ENCODE data around the gene NEU4.
"Not testable (repeated sequence)": the region's sequence is repeated elsewhere in the genome, so short reads cannot be mapped to it uniquely, and the experiment has no call there.

NEU4 gene

GRCh38 chr2:241817821-241818215, 8.8 kb downstream of the NEU4 start:
- H3K4me1 ChIP-seq; in situ Hi-C loops (cut with MboI; ENCODE audit: low sequenced_read_pairs); H3K4me3 ChIP-seq; DNase-seq (ENCODE audit: low spot score in 2 of 2); H3K27me3 ChIP-seq (ENCODE audit: low read depth); H3K36me3 ChIP-seq (replicated peaks); H3K9me3 ChIP-seq: not testable (repeated sequence)

- in situ Hi-C loops (cut with MboI; ENCODE audit: low sequenced_read_pairs): no loop called here
- no peaks in the 10 kb centered on the region for H3K27me3 ChIP-seq (ENCODE audit: low read depth)
- no peak for DNase-seq (ENCODE audit: low spot score in 2 of 2)
Observed at GRCh38 chr2:241818229-241818942, 9.4 kb downstream of the NEU4 start.

GRCh38 chr2:241818943-241819270, 9.9 kb downstream of the NEU4 start:
- in situ Hi-C loops (cut with MboI; ENCODE audit: low sequenced_read_pairs): no loop called here
- DNase-seq (ENCODE audit: low spot score in 2 of 2): no peak
- H3K9me3 ChIP-seq: no peaks in the 10 kb centered on the region

More at GRCh38 chr2:241818229-241818942, 9.4 kb downstream of the NEU4 start:
- no peaks in the 10 kb centered on the region for H3K36me3 ChIP-seq (replicated peaks)
- no peak overlapping the region for H3K4me3 ChIP-seq
- no peaks in the 10 kb centered on the region for H3K9me3 ChIP-seq
- H3K4me1 ChIP-seq: no peaks in the 10 kb centered on the region

GRCh38 chr2:241819947-241820624, 11.1 kb downstream of the NEU4 start:
- in situ Hi-C loops (cut with MboI; ENCODE audit: low sequenced_read_pairs); H3K4me3 ChIP-seq; DNase-seq (ENCODE audit: low spot score in 2 of 2); H3K4me1 ChIP-seq; H3K9me3 ChIP-seq; H3K36me3 ChIP-seq (replicated peaks); H3K27me3 ChIP-seq (ENCODE audit: low read depth): not testable (repeated sequence)

More at GRCh38 chr2:241818943-241819270, 9.9 kb downstream of the NEU4 start:
- H3K4me1 ChIP-seq: no peaks in the 10 kb centered on the region
- no peaks in the 10 kb centered on the region for H3K36me3 ChIP-seq (replicated peaks)
- H3K27me3 ChIP-seq (ENCODE audit: low read depth): no peaks in the 10 kb centered on the region
- no peak overlapping the region for H3K4me3 ChIP-seq

GRCh38 chr2:241820625-241821384, 11.8 kb downstream of the NEU4 start:
- in situ Hi-C loops (cut with MboI; ENCODE audit: low sequenced_read_pairs): no loop called here
- Histone ChIP-seq H3K4me1 (no peaks in the 10 kb centered on the region), H3K36me3 (replicated peaks) (no peaks in the 10 kb centered on the region), H3K9me3 (no peaks in the 10 kb centered on the region), H3K4me3 (no peak overlapping the region), H3K27me3 (ENCODE audit: low read depth) (no peaks in the 10 kb centered on the region)
- DNase-seq (ENCODE audit: low spot score in 2 of 2): no peak

- Histone ChIP-seq H3K27me3 (ENCODE audit: low read depth) (no peaks in the 10 kb centered on the region), H3K4me1 (no peaks in the 10 kb centered on the region), H3K4me3 (no peak overlapping the region), H3K9me3 (0 out of 2 replicates have a peak, but pooled peaks cover under 1% of the 10 kb centered on the region), H3K36me3 (replicated peaks) (no peaks in the 10 kb centered on the region)
- in situ Hi-C loops (cut with MboI; ENCODE audit: low sequenced_read_pairs): no loop called here
- no peak for DNase-seq (ENCODE audit: low spot score in 2 of 2)
Observed at GRCh38 chr2:241821460-241822263, 12.7 kb downstream of the NEU4 start.

- no peak for DNase-seq (ENCODE audit: low spot score in 2 of 2)
- Histone ChIP-seq H3K4me3 (no peak overlapping the region), H3K4me1 (no peaks in the 10 kb centered on the region), H3K9me3 (peaks cover 4% of the 10 kb centered on the region), H3K27me3 (ENCODE audit: low read depth) (no peaks in the 10 kb centered on the region), H3K36me3 (replicated peaks) (no peaks in the 10 kb centered on the region)
- in situ Hi-C loops (cut with MboI; ENCODE audit: low sequenced_read_pairs): no loop called here
Observed at GRCh38 chr2:241822264-241822623, 13.3 kb downstream of the NEU4 start.

GRCh38 chr2:241823531-241824437, 14.8 kb downstream of the NEU4 start:
- H3K36me3 ChIP-seq (replicated peaks); H3K4me1 ChIP-seq; H3K4me3 ChIP-seq; H3K27me3 ChIP-seq (ENCODE audit: low read depth); in situ Hi-C loops (cut with MboI; ENCODE audit: low sequenced_read_pairs); H3K9me3 ChIP-seq; DNase-seq (ENCODE audit: low spot score in 2 of 2): not testable (repeated sequence)

GRCh38 chr2:241827394-241827793, 18.4 kb downstream of the NEU4 start:
- in situ Hi-C loops (cut with MboI; ENCODE audit: low sequenced_read_pairs): no loop called here

GRCh38 chr2:241833101-241833663, 24.2 kb downstream of the NEU4 start:
- no peak overlapping the region for H3K4me3 ChIP-seq
- no peaks in the 10 kb centered on the region for H3K27me3 ChIP-seq (ENCODE audit: low read depth)
- in situ Hi-C loops (cut with MboI; ENCODE audit: low sequenced_read_pairs): no loop called here
- H3K36me3 ChIP-seq (replicated peaks): no peaks in the 10 kb centered on the region
- peak in 1 of 2 experiments; percentile 8 for DNase-seq (ENCODE audit: low spot score in 2 of 2)
- peaks cover 6% of the 10 kb centered on the region for H3K4me1 ChIP-seq
- H3K9me3 ChIP-seq: no peaks in the 10 kb centered on the region

More at GRCh38 chr2:241827394-241827793, 18.4 kb downstream of the NEU4 start:
- H3K27me3 ChIP-seq (ENCODE audit: low read depth): no peaks in the 10 kb centered on the region
- H3K4me1 ChIP-seq: no peaks in the 10 kb centered on the region
- no peak for DNase-seq (ENCODE audit: low spot score in 2 of 2)
- no peak overlapping the region for H3K4me3 ChIP-seq
- no peaks in the 10 kb centered on the region for H3K36me3 ChIP-seq (replicated peaks)
- peaks cover 8% of the 10 kb centered on the region for H3K9me3 ChIP-seq

GRCh38 chr2:241833756-241834526, 24.9 kb downstream of the NEU4 start:
- H3K36me3 ChIP-seq (replicated peaks); H3K4me3 ChIP-seq; in situ Hi-C loops (cut with MboI; ENCODE audit: low sequenced_read_pairs); DNase-seq (ENCODE audit: low spot score in 2 of 2); H3K9me3 ChIP-seq; H3K27me3 ChIP-seq (ENCODE audit: low read depth); H3K4me1 ChIP-seq: not testable (repeated sequence)

All from HAP-1 (cell line).